OCI-LY3 (cell line): ENCODE results near the gene SHISA8.

Experiments used
- CTCF ChIP-seq: fragments of 200-600, 300-600 bp; sonication (generic); IDR thresholded peaks from 2 replicates; pipeline ENCODE4 v1.5.1; 2014; ENCODE audit warnings: antibody characterized with exemption, low read length, low read depth
- EZH2phosphoT487 ChIP-seq: fragments of 200-600 bp; shearing (Covaris generic); IDR thresholded peaks from 2 replicates; pipeline ENCODE4 v1.6.1; 2018; ENCODE audit warnings: antibody characterized with exemption, mixed run types, low read depth

GRCh38 chr22:41915035-41915785 is at the start of gene SHISA8:
- no peak for TF ChIP-seq CTCF
- TF ChIP-seq EZH2phosphoT487, result no peak
